GM12878 (cell line): Measurements from ENCODE around the gene GALNT15. TPM values are rescaled to one million over a fixed set of nuclear protein-coding genes. Genes with fewer than 3 reads are reported as not detected.

Source experiments
- ATAC-seq: fragments of 200-7000 bp; cut with Tn5 transposase; 3 replicates; pipeline ENCODE4 v1.9.1; 2020; ENCODE audit warnings: mild to moderate bottlenecking, moderate library complexity
- BruUV-seq: library from RNA; stranded (reverse); fragments of 400-500 nt; replicated peaks from 2 replicates; lab custom pipeline; 2021; lab: Mats Ljungman, UMichigan
- CTCF ChIA-PET: fragments of 300-600 bp; sonication (Branson Sonifier 250); formaldehyde crosslinking; extraction: SDS; loops from one replicate; lab custom pipeline; 2021; ENCODE audit warnings: inconsistent platforms; lab: Yijun Ruan, JAX
- POLR2A ChIA-PET: fragments of 350-600 bp; formaldehyde crosslinking; extraction: SDS; loops from one replicate; lab custom pipeline; 2021; ENCODE audit warnings: inconsistent platforms; lab: Charles Lee
- RAD21 ChIA-PET: fragments of 300-600 bp; sonication (Branson Sonifier 250); formaldehyde crosslinking; loops from one replicate; lab custom pipeline; 2023; ENCODE audit warnings: antibody characterized with exemption; ENCODE audit not compliant: unreplicated experiment; lab: Charles Lee
- SMC1A ChIA-PET: fragments of 300-600 bp; sonication (Branson Sonifier 250); formaldehyde crosslinking; loops from one replicate; lab custom pipeline; 2023; ENCODE audit not compliant: unreplicated experiment, uncharacterized antibody; lab: Charles Lee
- DNase-seq: peaks from one replicate; pipeline ENCODE4 v3.0.0-alpha.2; 2011; ENCODE audit warnings: low read depth, low spot score
- FAIRE-seq: peaks from 3 replicates; lab custom pipeline; 2011; peaks lifted over from hg19 to GRCh38; lab: Jason Lieb, UNC
- H2AFZ ChIP-seq: 2 replicates; pipeline ENCODE4 v1.6.0; 2011; ENCODE audit warnings: low read depth, low read length, control low read depth; ENCODE audit not compliant: control insufficient read depth
- H3K27ac ChIP-seq: 2 replicates; pipeline ENCODE4 v1.5.1; 2011; ENCODE audit warnings: control low read depth; ENCODE audit not compliant: control insufficient read depth, insufficient read depth
- H3K27me3 ChIP-seq, 2 experiments: replicated peaks in 1 of 2; 2 replicates each; pipeline versions ENCODE4 v1.6.0 to v1.6.1; 2011; ENCODE audit warnings: low read length in 1 of 2; ENCODE audit not compliant: control insufficient read depth in 2 of 2, insufficient read depth in 2 of 2
- H3K36me3 ChIP-seq, 2 experiments: 2 replicates each; pipeline ENCODE4 v1.5.1; 2011; ENCODE audit warnings: low read length in 1 of 2; ENCODE audit not compliant: control insufficient read depth in 2 of 2, insufficient read depth in 2 of 2
- H3K4me1 ChIP-seq: 2 replicates; pipeline ENCODE4 v1.6.1; 2011; ENCODE audit warnings: mild to moderate bottlenecking, low read length, moderate library complexity, mixed read lengths; ENCODE audit not compliant: control insufficient read depth, insufficient read depth
- H3K4me2 ChIP-seq: 2 replicates; pipeline ENCODE4 v1.6.0; 2011; ENCODE audit warnings: control low read depth; ENCODE audit not compliant: control insufficient read depth, insufficient read depth
- H3K4me3 ChIP-seq: fragments of 200-600 bp; sonication (generic); 2 replicates; pipeline ENCODE4 v1.5.1; 2016
- H3K79me2 ChIP-seq: 2 replicates; pipeline ENCODE4 v1.6.0; 2011; ENCODE audit warnings: low read length; ENCODE audit not compliant: control insufficient read depth, insufficient read depth
- H3K9ac ChIP-seq: 2 replicates; pipeline ENCODE4 v1.8.0; 2011; ENCODE audit warnings: low read length, control low read depth, mixed read lengths; ENCODE audit not compliant: control insufficient read depth, insufficient read depth
- H3K9me3 ChIP-seq: replicated peaks from 3 replicates; pipeline ENCODE4 v1.5.1; 2011; ENCODE audit warnings: mild to moderate bottlenecking, low read length; ENCODE audit not compliant: control insufficient read depth, insufficient read depth
- H4K20me1 ChIP-seq: 2 replicates; pipeline ENCODE4 v1.6.0; 2011; ENCODE audit not compliant: control insufficient read depth, insufficient read depth
- BCLAF1 ChIP-seq: fragments of 450-650 bp; IDR thresholded peaks from 2 replicates; pipeline ENCODE4 v1.6.1; 2017; ENCODE audit warnings: antibody characterized with exemption, mild to moderate bottlenecking, moderate library complexity
- BRCA1 ChIP-seq: IDR thresholded peaks from 2 replicates; pipeline ENCODE4 v1.6.1; 2011; ENCODE audit warnings: low read depth, low read length, improper control_type of control experiment
- KAT2A ChIP-seq: conservative IDR thresholded peaks from 2 replicates; pipeline ENCODE4 v1.6.1; 2011; ENCODE audit warnings: low read depth, low read length; ENCODE audit not compliant: control insufficient read depth
- NRF1 ChIP-seq: conservative IDR thresholded peaks from 2 replicates; pipeline ENCODE4 v1.6.1; 2011; ENCODE audit warnings: mild to moderate bottlenecking, low read depth, low read length, improper control_type of control experiment
- SREBF1 ChIP-seq: IDR thresholded peaks from 2 replicates; pipeline ENCODE4 v1.6.1; 2012; ENCODE audit warnings: mild to moderate bottlenecking, low read length
- TBL1XR1 ChIP-seq: IDR thresholded peaks from 2 replicates; pipeline ENCODE4 v1.6.1; 2012; ENCODE audit warnings: low read depth, low read length, improper control_type of control experiment
- ZBTB40 ChIP-seq: fragments of 450-650 bp; IDR thresholded peaks from 2 replicates; pipeline ENCODE4 v1.6.1; 2016; ENCODE audit warnings: mild to moderate bottlenecking, moderate library complexity, borderline replicate concordance
- WGBS: methylation state at CpG from one replicate; pipeline ENCODE4 v1.1.6; 2016; ENCODE audit warnings: low lambda C conversion rate; ENCODE audit not compliant: insufficient replicate concordance, insufficient coverage; ENCODE audit errors: missing lambda C conversion rate; 5-methylcytosine and 5-hydroxymethylcytosine counted together
- in situ Hi-C: fragments of 300-500 bp; cut with MboI; formaldehyde crosslinking; loops from 9 replicates; pipeline ENCODE4 v1.14.3; 2018; ENCODE audit warnings: mixed read lengths
- intact Hi-C: fragments of 100-400 bp; cut with micrococcal nuclease; formaldehyde crosslinking; loops from one replicate; pipeline ENCODE4 v1.14.2; 2022; ENCODE audit not compliant: unreplicated experiment
- polyA plus RNA-seq, 11 experiments: library from polyadenylated mRNA; depleted of rRNA in 4 of 11; unstranded in 6 of 11; stranded (reverse) in 5 of 11; fragments of >200 nt; fragmentation: Nextera tagmentation in 4 of 11; fragmentation: Illumina TruSeq in 1 of 11; extraction: Ambion mirVana in 4 of 11; extraction: Trizol in 1 of 11; gene quantifications; 1 replicate in 1 of 11; 2 replicates in 10 of 11; pipeline versions ENCODE4 v1.2.1 to v1.2.3, GENCODE V29; 2011 to 2016; ENCODE audit warnings: inconsistent platforms in 2 of 11, missing spikeins in 2 of 11, low read depth in 1 of 11
- total RNA-seq, 4 experiments: library from RNA; depleted of rRNA in 3 of 4; stranded (reverse); fragments of >200 nt in 3 of 4; fragmentation: Illumina TruSeq in 1 of 4; extraction: Trizol in 1 of 4; gene quantifications; 2 replicates each; pipeline versions ENCODE4 v1.2.1 to v1.2.3, GENCODE V29; 2013 to 2021

GALNT15 gene
- total and polyA plus RNA-seq, 10 of the 15 experiments (the other 5 are each of a cell fraction or from before 2014, with no cell fraction given), result 0.03 to 0.05 TPM; not detected in 8

GRCh38 chr3:16137044-16137443 is 37.4 kb upstream of the GALNT15 start:
- H3K9me3 ChIP-seq, result no peaks in the 10 kb centered on the region; the same call in 1 of the 3 replicates
- H3K36me3 ChIP-seq, result no peaks in the 10 kb centered on the region
- ATAC-seq, result no peak
- H3K79me2 ChIP-seq, result no peaks in the 10 kb centered on the region
- 0% methylated on average over 1 of the region's 1 CpG for WGBS
- no peak for DNase-seq
- H3K4me1 ChIP-seq, result no peaks in the 10 kb centered on the region
- no TSS peak for BruUV-seq
- H3K4me2 ChIP-seq, result no peak overlapping the region
- intact Hi-C loops, result no loop called here
- ChIA-PET POLR2A (no interaction called here), SMC1A (no interaction called here), CTCF (no interaction called here), RAD21 (no interaction called here)
- H3K4me3 ChIP-seq, result no peak overlapping the region
- FAIRE-seq, result no peak
- H3K27ac ChIP-seq, result no peak overlapping the region
- in situ Hi-C loops, result no loop called here
- no peaks in the 10 kb centered on the region for H4K20me1 ChIP-seq
- no peaks in the 10 kb centered on the region for H3K27me3 ChIP-seq
- no peak overlapping the region for H3K9ac ChIP-seq
- no peak overlapping the region for H2AFZ ChIP-seq
- TF ChIP-seq BRCA1 (no peak), TBL1XR1 (no peak), BCLAF1 (no peak), ZBTB40 (no peak), NRF1 (no peak), KAT2A (no peak), SREBF1 (no peak)
- TF ChIP-seq, all 136 proteins: peak for 0
